ENCODE data around the gene ACSM5.

ACSM5 gene

GRCh38 chr16:20397468-20398074 is 11.8 kb upstream of the ACSM5 start:
- DNase-seq (ENCODE audit: low read depth in 1 of 2, low spot score in 1 of 2), result no peak

DNA sequence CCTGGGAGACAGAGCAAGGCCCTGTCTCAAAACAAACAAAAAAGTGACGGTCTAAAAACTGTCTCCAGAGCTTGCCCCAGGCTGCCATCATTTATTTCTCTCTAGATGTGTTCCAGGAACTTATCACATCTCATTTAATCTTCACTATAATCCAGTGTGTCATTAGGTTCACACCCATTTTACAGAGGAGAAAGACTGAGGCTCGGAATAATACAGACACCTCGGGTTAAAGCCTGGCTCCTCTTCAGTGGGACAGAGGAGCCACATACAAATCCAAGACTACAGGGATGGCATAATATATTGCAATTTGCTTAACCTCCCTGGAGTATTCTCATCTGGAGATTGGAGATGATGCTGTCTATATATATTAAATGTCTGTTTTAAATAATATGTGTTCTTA is 10.7 kb upstream of the ACSM5 start:
- no peak for DNase-seq (ENCODE audit: low read depth in 1 of 2, low spot score in 1 of 2)
- H3K4me3 ChIP-seq (replicated peaks; ENCODE audit: insufficient read depth, low read length), result no peak overlapping the region
- no peak for TF ChIP-seq GABPA (IDR thresholded peaks at IDR 0.05; ENCODE audit: low read depth)
- no peak for TF ChIP-seq POLR2AphosphoS5 (IDR thresholded peaks at IDR 0.05; ENCODE audit: low read depth)
- TF ChIP-seq CTCF (IDR thresholded peaks at IDR 0.05; ENCODE audit: insufficient read depth, low read length), result no peak
- no peak for TF ChIP-seq SPI1 (IDR thresholded peaks at IDR 0.05; ENCODE audit: borderline replicate concordance, low read depth)
- TF ChIP-seq, protein P1, sequence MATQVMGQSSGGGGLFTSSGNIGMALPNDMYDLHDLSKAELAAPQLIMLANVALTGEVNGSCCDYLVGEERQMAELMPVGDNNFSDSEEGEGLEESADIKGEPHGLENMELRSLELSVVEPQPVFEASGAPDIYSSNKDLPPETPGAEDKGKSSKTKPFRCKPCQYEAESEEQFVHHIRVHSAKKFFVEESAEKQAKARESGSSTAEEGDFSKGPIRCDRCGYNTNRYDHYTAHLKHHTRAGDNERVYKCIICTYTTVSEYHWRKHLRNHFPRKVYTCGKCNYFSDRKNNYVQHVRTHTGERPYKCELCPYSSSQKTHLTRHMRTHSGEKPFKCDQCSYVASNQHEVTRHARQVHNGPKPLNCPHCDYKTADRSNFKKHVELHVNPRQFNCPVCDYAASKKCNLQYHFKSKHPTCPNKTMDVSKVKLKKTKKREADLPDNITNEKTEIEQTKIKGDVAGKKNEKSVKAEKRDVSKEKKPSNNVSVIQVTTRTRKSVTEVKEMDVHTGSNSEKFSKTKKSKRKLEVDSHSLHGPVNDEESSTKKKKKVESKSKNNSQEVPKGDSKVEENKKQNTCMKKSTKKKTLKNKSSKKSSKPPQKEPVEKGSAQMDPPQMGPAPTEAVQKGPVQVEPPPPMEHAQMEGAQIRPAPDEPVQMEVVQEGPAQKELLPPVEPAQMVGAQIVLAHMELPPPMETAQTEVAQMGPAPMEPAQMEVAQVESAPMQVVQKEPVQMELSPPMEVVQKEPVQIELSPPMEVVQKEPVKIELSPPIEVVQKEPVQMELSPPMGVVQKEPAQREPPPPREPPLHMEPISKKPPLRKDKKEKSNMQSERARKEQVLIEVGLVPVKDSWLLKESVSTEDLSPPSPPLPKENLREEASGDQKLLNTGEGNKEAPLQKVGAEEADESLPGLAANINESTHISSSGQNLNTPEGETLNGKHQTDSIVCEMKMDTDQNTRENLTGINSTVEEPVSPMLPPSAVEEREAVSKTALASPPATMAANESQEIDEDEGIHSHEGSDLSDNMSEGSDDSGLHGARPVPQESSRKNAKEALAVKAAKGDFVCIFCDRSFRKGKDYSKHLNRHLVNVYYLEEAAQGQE (IDR thresholded peaks at IDR 0.05; ENCODE audit: insufficient replicate concordance, low read depth), result no peak
- H3K27ac ChIP-seq (replicated peaks), result no peak overlapping the region
- no peaks in the 10 kb centered on the region for H3K27me3 ChIP-seq (ENCODE audit: insufficient read depth, poor library complexity, severe bottlenecking)

More at GRCh38 chr16:20397468-20398074, 11.8 kb upstream of the ACSM5 start:
- no peaks in the 10 kb centered on the region for H3K27me3 ChIP-seq (ENCODE audit: insufficient read depth, poor library complexity, severe bottlenecking)
- no peak overlapping the region for H3K27ac ChIP-seq (replicated peaks)
- no peak overlapping the region for H3K4me3 ChIP-seq (replicated peaks; ENCODE audit: insufficient read depth, low read length)
- TF ChIP-seq, protein P1 (IDR thresholded peaks at IDR 0.05; ENCODE audit: insufficient replicate concordance, low read depth), result no peak
- TF ChIP-seq POLR2AphosphoS5 (IDR thresholded peaks at IDR 0.05; ENCODE audit: low read depth) (no peak), CTCF (IDR thresholded peaks at IDR 0.05; ENCODE audit: insufficient read depth, low read length) (no peak), SPI1 (IDR thresholded peaks at IDR 0.05; ENCODE audit: borderline replicate concordance, low read depth) (no peak), GABPA (IDR thresholded peaks at IDR 0.05; ENCODE audit: low read depth) (no peak)

GRCh38 chr16:20399185-20399584 is 10.1 kb upstream of the ACSM5 start:
- no peak overlapping the region for H3K27ac ChIP-seq (replicated peaks)
- H3K27me3 ChIP-seq (ENCODE audit: insufficient read depth, poor library complexity, severe bottlenecking), result no peaks in the 10 kb centered on the region
- no peak for DNase-seq (ENCODE audit: low read depth in 1 of 2, low spot score in 1 of 2)
- H3K4me3 ChIP-seq (replicated peaks; ENCODE audit: insufficient read depth, low read length), result no peak overlapping the region
- TF ChIP-seq, protein P1 (IDR thresholded peaks at IDR 0.05; ENCODE audit: insufficient replicate concordance, low read depth), result no peak
- no peak for TF ChIP-seq SPI1 (IDR thresholded peaks at IDR 0.05; ENCODE audit: borderline replicate concordance, low read depth)
- no peak for TF ChIP-seq GABPA (IDR thresholded peaks at IDR 0.05; ENCODE audit: low read depth)
- no peak for TF ChIP-seq POLR2AphosphoS5 (IDR thresholded peaks at IDR 0.05; ENCODE audit: low read depth)
- no peak for TF ChIP-seq CTCF (IDR thresholded peaks at IDR 0.05; ENCODE audit: insufficient read depth, low read length)
